ENCODE measurements around the gene ZNF236. TPM values are rescaled to one million over a fixed set of nuclear protein-coding genes. Genes with fewer than 3 reads are reported as not detected.

ZNF236 gene
- total and polyA plus RNA-seq, 2 of the 8 experiments (the other 6 are each of a cell fraction or from before 2014, with no cell fraction given), result 6.7 to 14.5 TPM

DNA sequence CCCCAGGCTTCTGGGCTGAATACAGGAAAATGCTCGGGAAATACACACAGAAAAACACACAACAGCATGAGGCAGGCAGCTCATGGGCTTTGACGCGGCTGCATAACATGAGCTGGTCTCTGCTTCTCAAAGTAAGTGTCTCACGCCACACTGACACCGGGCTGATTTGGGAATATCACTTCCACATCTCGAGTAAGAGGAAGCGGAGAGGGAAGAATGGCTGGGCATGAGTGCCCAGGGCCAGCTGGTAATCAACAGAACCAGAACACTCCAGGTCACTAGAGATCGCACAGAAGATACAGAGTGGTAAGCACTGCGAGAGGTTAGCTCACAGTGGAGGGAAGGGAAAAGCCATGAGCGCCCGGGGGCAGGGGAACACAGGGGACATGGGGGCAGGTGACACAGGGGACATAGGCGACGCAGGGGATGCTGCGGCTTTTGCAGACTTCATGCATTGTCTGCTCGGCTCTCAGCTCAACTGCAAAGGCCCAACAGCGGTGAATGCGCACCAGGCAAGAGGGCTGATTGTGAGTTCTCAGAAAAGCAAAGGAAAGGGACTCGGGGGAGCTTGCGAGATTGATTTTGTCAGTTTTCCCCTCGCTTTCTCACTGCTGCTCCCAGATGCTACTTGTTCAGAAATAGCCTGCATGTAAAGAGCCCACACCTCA, 168.8 kb downstream of the ZNF236 start (continued):
- TF ChIP-seq EZH2 (IDR thresholded peaks at IDR 0.05; ENCODE audit: low read depth, low read length, severe bottlenecking), result no peak
- no peak for TF ChIP-seq SIN3A (conservative IDR thresholded peaks at IDR 0.05 in 1 of 2, IDR thresholded peaks at IDR 0.05 in 1 of 2; ENCODE audit: low read depth in 1 of 2, low read length in 2 of 2)
- TF ChIP-seq SP4 (IDR thresholded peaks at IDR 0.05; ENCODE audit: low read length), result no peak
- TF ChIP-seq GTF2F1 (IDR thresholded peaks at IDR 0.05; ENCODE audit: borderline replicate concordance, low read depth, low read length), result no peak
- TF ChIP-seq CEBPB (IDR thresholded peaks at IDR 0.05; ENCODE audit: low read depth, low read length), result no peak
- TF ChIP-seq SP2 (IDR thresholded peaks at IDR 0.05; ENCODE audit: low read length), result no peak
- TF ChIP-seq NANOG (IDR thresholded peaks at IDR 0.05; ENCODE audit: insufficient read depth, low read depth, low read length, poor library complexity, severe bottlenecking), result no peak
- no peak for TF ChIP-seq SAP30 (IDR thresholded peaks at IDR 0.05; ENCODE audit: insufficient read depth, insufficient replicate concordance, low read length)
- no peak for TF ChIP-seq TAF1 (IDR thresholded peaks at IDR 0.05; ENCODE audit: low read depth, low read length)

Data from H1 (cell line).